Mesenchymal stem cell (in vitro differentiated cells and primary cell): ENCODE data around the gene PLXDC1.

ENCODE experiments used
- DNase-seq: peaks from one replicate; pipeline ENCODE4 v3.0.0-alpha.2; 2013
- H2AFZ ChIP-seq: one replicate; pipeline ENCODE4 v1.6.1; 2013; ENCODE audit warnings: low read depth, mild to moderate bottlenecking, control low read depth, inconsistent platforms, low read length, moderate library complexity
- H2AK5ac ChIP-seq: 2 replicates; pipeline ENCODE4 v1.6.1; 2013; ENCODE audit warnings: low read length, moderate library complexity, mild to moderate bottlenecking, inconsistent platforms; ENCODE audit not compliant: severe bottlenecking
- H2BK120ac ChIP-seq: one replicate; pipeline ENCODE4 v1.6.1; 2013; ENCODE audit warnings: low read depth, mild to moderate bottlenecking, inconsistent platforms, low read length, moderate library complexity
- H2BK12ac ChIP-seq, 2 experiments: one replicate each; pipeline ENCODE4 v1.6.1; 2013; ENCODE audit warnings: inconsistent platforms in 2 of 2, low read length in 2 of 2, mild to moderate bottlenecking in 2 of 2, moderate library complexity in 2 of 2, control low read depth in 1 of 2
- H2BK15ac ChIP-seq: one replicate; pipeline ENCODE4 v1.6.1; 2013; ENCODE audit warnings: mild to moderate bottlenecking, low read depth, inconsistent platforms; ENCODE audit not compliant: poor library complexity, severe bottlenecking
- H2BK5ac ChIP-seq: 2 replicates; pipeline ENCODE4 v1.6.1; 2013; ENCODE audit warnings: low read depth, mild to moderate bottlenecking, low read length, control low read depth, inconsistent platforms; ENCODE audit not compliant: poor library complexity, severe bottlenecking
- H3K14ac ChIP-seq, 2 experiments: one replicate each; pipeline ENCODE4 v1.6.1; 2013; ENCODE audit warnings: inconsistent platforms in 2 of 2, low read length in 2 of 2, control low read depth in 1 of 2, mild to moderate bottlenecking in 1 of 2, moderate library complexity in 1 of 2
- H3K18ac ChIP-seq, 2 experiments: one replicate each; pipeline ENCODE4 v1.6.1; 2013; ENCODE audit warnings: inconsistent platforms in 2 of 2, low read length in 2 of 2, control low read depth in 1 of 2, low read depth in 1 of 2, mild to moderate bottlenecking in 1 of 2
- H3K23ac ChIP-seq, 2 experiments: one replicate each; pipeline ENCODE4 v1.6.1; 2013; ENCODE audit warnings: inconsistent platforms in 2 of 2, low read length in 2 of 2, mild to moderate bottlenecking in 2 of 2, moderate library complexity in 2 of 2, control low read depth in 1 of 2
- H3K27ac ChIP-seq: 2 replicates; pipeline ENCODE4 v1.5.1; 2013; ENCODE audit warnings: mild to moderate bottlenecking, moderate library complexity, low read length, control low read depth, inconsistent platforms; ENCODE audit not compliant: poor library complexity, severe bottlenecking
- H3K27me3 ChIP-seq, 2 experiments: 2 replicates each; pipeline versions ENCODE4 v1.6.1 to v1.7.0; 2013; ENCODE audit warnings: low read length in 2 of 2, mild to moderate bottlenecking in 2 of 2, moderate library complexity in 2 of 2, control low read depth in 1 of 2, inconsistent platforms in 1 of 2; ENCODE audit not compliant: control insufficient read depth in 1 of 2, insufficient read depth in 1 of 2
- H3K36me3 ChIP-seq, 2 experiments: 2 replicates each; pipeline versions ENCODE4 v1.6.1 to v1.7.0; 2013; ENCODE audit warnings: low read length in 2 of 2, control low read depth in 1 of 2, inconsistent platforms in 1 of 2, low read depth in 1 of 2, mild to moderate bottlenecking in 1 of 2; ENCODE audit not compliant: insufficient read depth in 2 of 2, control insufficient read depth in 1 of 2
- H3K4ac ChIP-seq, 2 experiments: one replicate each; pipeline ENCODE4 v1.6.1; 2013; ENCODE audit warnings: inconsistent platforms in 2 of 2, low read length in 2 of 2, mild to moderate bottlenecking in 2 of 2, moderate library complexity in 2 of 2, control low read depth in 1 of 2, low read depth in 1 of 2
- H3K4me1 ChIP-seq: 2 replicates; pipeline ENCODE4 v1.6.1; 2013; ENCODE audit warnings: low read depth, low read length, control low read depth; ENCODE audit not compliant: control insufficient read depth, insufficient read depth
- H3K4me2 ChIP-seq: 2 replicates; pipeline ENCODE4 v1.6.1; 2013; ENCODE audit warnings: low read length, mild to moderate bottlenecking, inconsistent platforms; ENCODE audit not compliant: poor library complexity, severe bottlenecking
- H3K4me3 ChIP-seq, 2 experiments: 2 replicates each; pipeline versions ENCODE4 v1.5.1 to v1.7.0; 2013; ENCODE audit warnings: low read length in 2 of 2, mild to moderate bottlenecking in 2 of 2, control low read depth in 1 of 2, low read depth in 1 of 2; ENCODE audit not compliant: insufficient read depth in 1 of 2
- H3K79me1 ChIP-seq: replicated peaks from 2 replicates; pipeline ENCODE4 v1.6.1; 2013; ENCODE audit warnings: mild to moderate bottlenecking, control low read depth, low read length, inconsistent platforms; ENCODE audit not compliant: poor library complexity, severe bottlenecking
- H3K9ac ChIP-seq: 2 replicates; pipeline ENCODE4 v1.7.0; 2013; ENCODE audit warnings: mild to moderate bottlenecking, low read length, moderate library complexity
- H3K9me3 ChIP-seq: 2 replicates; pipeline ENCODE4 v1.7.0; 2013; ENCODE audit warnings: mild to moderate bottlenecking, low read length; ENCODE audit not compliant: control insufficient read depth
- H4K8ac ChIP-seq: one replicate; pipeline ENCODE4 v1.6.1; 2013; ENCODE audit warnings: inconsistent platforms, mild to moderate bottlenecking, low read length, moderate library complexity
- H4K91ac ChIP-seq: one replicate; pipeline ENCODE4 v1.6.1; 2013; ENCODE audit warnings: mild to moderate bottlenecking, low read length, inconsistent platforms
- WGBS: methylation state at CpG from one replicate; pipeline ENCODE4 v1.1.7; 2013; ENCODE audit warnings: mixed read lengths; 5-methylcytosine and 5-hydroxymethylcytosine counted together

Gene PLXDC1

GRCh38 chr17:39170558-39170957, 19.1 kb upstream of the PLXDC1 start:
- Histone ChIP-seq H2BK15ac (no peak overlapping the region), H3K4me1 (peaks cover 4% of the 10 kb centered on the region), H3K4me2 (no peak overlapping the region), H3K27ac (no peak overlapping the region), H2AFZ (no peak overlapping the region), H3K4ac (no peak overlapping the region), H3K14ac (no peak overlapping the region), H4K8ac (no peak overlapping the region), H3K36me3 (peaks cover 5 to 15% of the 10 kb centered on the region in 2 experiments), H2BK5ac (no peak overlapping the region), H2AK5ac (no peak overlapping the region), H2BK120ac (no peak overlapping the region), H3K18ac (no peak overlapping the region), H3K27me3 (peaks cover 16 to 43% of the 10 kb centered on the region in 2 experiments), H3K4me3 (no peak overlapping the region), H3K9me3 (no peaks in the 10 kb centered on the region), H4K91ac (no peak overlapping the region), H3K9ac (no peak overlapping the region), H3K79me1 (no peaks in the 10 kb centered on the region), H2BK12ac (no peak overlapping the region), H3K23ac (no peak overlapping the region)
- no peak for DNase-seq
- WGBS, result 79% methylated on average over 4 of the region's 6 CpGs

GRCh38 chr17:39170109-39170508, 18.7 kb upstream of the PLXDC1 start:
- Histone ChIP-seq H4K91ac (no peak overlapping the region), H2BK120ac (no peak overlapping the region), H3K9ac (no peak overlapping the region), H2AFZ (no peak overlapping the region), H3K23ac (no peak overlapping the region), H2BK5ac (no peak overlapping the region), H3K4me3 (no peak overlapping the region), H3K27me3 (peaks cover 21 to 48% of the 10 kb centered on the region in 2 experiments), H3K4me1 (peaks cover 5% of the 10 kb centered on the region), H3K18ac (no peak overlapping the region), H3K27ac (no peak overlapping the region), H3K4me2 (no peak overlapping the region), H2AK5ac (no peak overlapping the region), H2BK12ac (no peak overlapping the region), H3K9me3 (no peaks in the 10 kb centered on the region), H3K4ac (no peak overlapping the region), H3K79me1 (no peaks in the 10 kb centered on the region), H2BK15ac (no peak overlapping the region), H3K14ac (no peak overlapping the region), H3K36me3 (peaks cover under 1 to 10% of the 10 kb centered on the region in 2 experiments), H4K8ac (no peak overlapping the region)
- 95% methylated on average over 4 of the region's 4 CpGs for WGBS
- DNase-seq, result no peak

DNA sequence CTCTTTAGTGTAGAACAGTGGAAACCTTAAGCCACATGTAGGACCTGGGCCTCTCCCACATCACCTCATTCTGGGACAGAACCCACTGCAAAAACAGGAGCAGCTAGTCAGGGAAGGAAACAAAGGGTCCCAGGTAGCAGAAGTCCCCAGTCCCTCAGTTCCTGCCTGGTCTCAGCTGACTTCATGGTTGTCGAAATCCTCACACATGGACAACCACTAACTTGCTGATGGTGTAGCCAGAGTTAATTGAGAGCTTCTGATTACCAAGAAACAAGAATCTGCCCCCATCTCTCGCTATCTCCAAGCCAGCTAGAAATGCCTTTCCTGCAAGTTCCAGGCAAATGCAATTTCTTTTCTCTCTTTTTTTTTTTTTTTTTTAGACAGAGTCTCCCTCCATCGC, 18.1 kb upstream of the PLXDC1 start:
- Histone ChIP-seq H3K23ac (no peak overlapping the region), H3K36me3 (peaks cover 0 to 4% of the 10 kb centered on the region in 2 experiments)
- WGBS, result 92% methylated on average over 2 of the region's 3 CpGs

DNA sequence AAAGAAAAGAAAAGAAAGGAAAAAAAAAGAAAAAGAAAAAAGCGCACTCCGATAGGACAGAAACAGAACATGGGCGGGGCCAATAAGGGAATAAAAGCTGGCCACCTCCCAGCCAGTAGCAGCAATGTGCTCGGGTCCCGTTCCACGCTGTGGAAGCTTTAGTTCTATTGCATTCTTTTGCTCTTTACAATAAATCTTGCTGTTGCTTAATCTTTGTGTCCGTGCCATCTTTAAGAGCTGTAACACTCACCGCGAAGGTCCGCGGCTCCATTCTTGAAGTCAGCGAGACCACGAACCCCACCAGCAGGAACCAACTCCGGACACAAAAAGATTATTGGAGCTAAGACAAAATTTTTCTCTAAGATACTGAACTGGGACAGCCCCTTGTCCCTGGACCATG, 17.7 kb upstream of the PLXDC1 start:
- no peak overlapping the region for H3K14ac ChIP-seq
- no peak overlapping the region for H2BK5ac ChIP-seq
- no peak overlapping the region for H3K23ac ChIP-seq
- H3K9ac ChIP-seq, result no peak overlapping the region
- 94% methylated on average over 14 of the region's 14 CpGs for WGBS
- no peak overlapping the region for H3K27ac ChIP-seq
- H3K36me3 ChIP-seq, result peaks cover 0 to under 1% of the 10 kb centered on the region in 2 experiments
- H2BK12ac ChIP-seq, result no peak overlapping the region
- no peak overlapping the region for H3K4ac ChIP-seq
- no peak overlapping the region for H2AFZ ChIP-seq
- no peak overlapping the region for H2AK5ac ChIP-seq
- peaks cover 24 to 52% of the 10 kb centered on the region in 2 experiments for H3K27me3 ChIP-seq
- H4K91ac ChIP-seq, result no peak overlapping the region
- no peak overlapping the region for H3K4me2 ChIP-seq
- H3K9me3 ChIP-seq, result no peaks in the 10 kb centered on the region
- no peaks in the 10 kb centered on the region for H3K79me1 ChIP-seq
- peaks cover 7% of the 10 kb centered on the region for H3K4me1 ChIP-seq
- no peak overlapping the region for H4K8ac ChIP-seq
- H2BK120ac ChIP-seq, result no peak overlapping the region
- no peak for DNase-seq
- no peak overlapping the region for H3K18ac ChIP-seq
- H3K4me3 ChIP-seq, result no peak overlapping the region
- no peak overlapping the region for H2BK15ac ChIP-seq

More for the DNA sequence above, 18.1 kb upstream of the PLXDC1 start:
- Histone ChIP-seq H3K4ac (no peak overlapping the region), H2AK5ac (no peak overlapping the region), H3K79me1 (no peaks in the 10 kb centered on the region), H3K18ac (no peak overlapping the region), H3K4me2 (no peak overlapping the region), H3K4me3 (no peak overlapping the region), H3K9me3 (no peaks in the 10 kb centered on the region), H3K27ac (no peak overlapping the region), H3K9ac (no peak overlapping the region), H2BK12ac (no peak overlapping the region), H4K8ac (no peak overlapping the region), H4K91ac (no peak overlapping the region), H2AFZ (no peak overlapping the region), H2BK120ac (no peak overlapping the region), H2BK15ac (no peak overlapping the region), H3K4me1 (peaks cover 7% of the 10 kb centered on the region), H3K27me3 (peaks cover 24 to 52% of the 10 kb centered on the region in 2 experiments), H3K14ac (no peak overlapping the region), H2BK5ac (no peak overlapping the region)
- DNase-seq, result no peak
